Glutamatergic neuron (in vitro differentiated cells): ENCODE results near the gene VOPP1. TPM values are rescaled to one million over a fixed set of nuclear protein-coding genes. Genes with fewer than 3 reads are reported as not detected.
A peak's percentile ranks its signal among the peaks of the same experiment; 100 is the strongest.

Experiments used
- DNase-seq: peaks from one replicate; pipeline ENCODE4 v3.0.0; 2022
- H3K27ac Mint-ChIP-seq: one replicate; pipeline ENCODE4 v1.8.0; 2020; ENCODE audit warnings: mild to moderate bottlenecking, mixed read lengths, inconsistent platforms; ENCODE audit not compliant: unreplicated experiment
- H3K27me3 Mint-ChIP-seq: one replicate; pipeline ENCODE4 v1.8.0; 2020; ENCODE audit warnings: mild to moderate bottlenecking, moderate library complexity, mixed read lengths, inconsistent platforms; ENCODE audit not compliant: unreplicated experiment
- H3K36me3 Mint-ChIP-seq: one replicate; pipeline ENCODE4 v1.8.0; 2020; ENCODE audit warnings: mild to moderate bottlenecking, mixed read lengths, inconsistent platforms; ENCODE audit not compliant: unreplicated experiment
- H3K4me1 Mint-ChIP-seq: one replicate; pipeline ENCODE4 v1.8.0; 2020; ENCODE audit warnings: mild to moderate bottlenecking, low read depth, mixed read lengths, inconsistent platforms; ENCODE audit not compliant: unreplicated experiment
- H3K4me3 Mint-ChIP-seq: one replicate; pipeline ENCODE4 v1.8.0; 2020; ENCODE audit warnings: mild to moderate bottlenecking, mixed read lengths, inconsistent platforms; ENCODE audit not compliant: unreplicated experiment
- H3K9me3 Mint-ChIP-seq: one replicate; pipeline ENCODE4 v1.8.0; 2020; ENCODE audit warnings: mild to moderate bottlenecking, moderate library complexity, mixed read lengths, inconsistent platforms; ENCODE audit not compliant: unreplicated experiment
- total RNA-seq: library from RNA; stranded (reverse); fragmentation: NEBNext Ultra II Directional; extraction: Animal tissue kit (Norgen Biotek cat#: 25700); gene quantifications from one replicate; pipeline ENCODE4 v1.2.1, GENCODE V29; 2021; ENCODE audit not compliant: unreplicated experiment
- TF ChIP-seq, protein P1 (sequence below): fragments of 200-600 bp; sonication (generic); IDR thresholded peaks from one replicate; pipeline ENCODE4 v1.5.0; 2021; ENCODE audit not compliant: partially characterized antibody, unreplicated experiment

Gene VOPP1
- total RNA-seq, 1 donor from 2014 or later = 30.6 TPM

DNA sequence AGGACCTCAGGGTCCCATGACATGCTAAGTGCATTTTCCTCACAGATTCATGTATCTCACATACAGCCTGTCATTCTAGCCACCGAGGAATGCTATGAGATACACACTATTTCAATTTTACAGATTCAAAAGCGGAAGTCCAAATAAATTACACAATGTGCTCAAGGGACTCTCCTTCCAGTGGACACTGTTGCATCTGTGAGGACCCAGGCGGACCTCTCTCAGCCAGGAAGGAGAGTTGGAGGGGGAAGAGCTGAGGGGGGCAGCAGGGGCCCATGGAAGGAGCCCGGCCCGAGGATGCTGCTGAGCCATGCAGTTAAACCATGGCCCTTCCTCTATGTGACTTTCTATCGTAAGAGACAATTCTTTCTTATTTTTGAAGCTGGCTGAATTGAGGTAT is 93.6 kb downstream of the VOPP1 start:
- Mint-ChIP-seq H3K4me1 (peaks cover 17% of the 10 kb centered on the region), H3K4me3 (no peak overlapping the region), H3K36me3 (peaks cover 16% of the 10 kb centered on the region), H3K9me3 (peaks cover 11% of the 10 kb centered on the region), H3K27me3 (peaks cover 2% of the 10 kb centered on the region), H3K27ac (no peak overlapping the region)
- TF ChIP-seq, protein P1, sequence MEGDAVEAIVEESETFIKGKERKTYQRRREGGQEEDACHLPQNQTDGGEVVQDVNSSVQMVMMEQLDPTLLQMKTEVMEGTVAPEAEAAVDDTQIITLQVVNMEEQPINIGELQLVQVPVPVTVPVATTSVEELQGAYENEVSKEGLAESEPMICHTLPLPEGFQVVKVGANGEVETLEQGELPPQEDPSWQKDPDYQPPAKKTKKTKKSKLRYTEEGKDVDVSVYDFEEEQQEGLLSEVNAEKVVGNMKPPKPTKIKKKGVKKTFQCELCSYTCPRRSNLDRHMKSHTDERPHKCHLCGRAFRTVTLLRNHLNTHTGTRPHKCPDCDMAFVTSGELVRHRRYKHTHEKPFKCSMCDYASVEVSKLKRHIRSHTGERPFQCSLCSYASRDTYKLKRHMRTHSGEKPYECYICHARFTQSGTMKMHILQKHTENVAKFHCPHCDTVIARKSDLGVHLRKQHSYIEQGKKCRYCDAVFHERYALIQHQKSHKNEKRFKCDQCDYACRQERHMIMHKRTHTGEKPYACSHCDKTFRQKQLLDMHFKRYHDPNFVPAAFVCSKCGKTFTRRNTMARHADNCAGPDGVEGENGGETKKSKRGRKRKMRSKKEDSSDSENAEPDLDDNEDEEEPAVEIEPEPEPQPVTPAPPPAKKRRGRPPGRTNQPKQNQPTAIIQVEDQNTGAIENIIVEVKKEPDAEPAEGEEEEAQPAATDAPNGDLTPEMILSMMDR = no peak
- no peak for DNase-seq

- TF ChIP-seq, protein P1 = no peak
- DNase-seq = no peak
- no peak overlapping the region for H3K4me3 Mint-ChIP-seq
- H3K36me3 Mint-ChIP-seq = peaks cover 16% of the 10 kb centered on the region
- peak overlapping the region; percentile 9 for H3K27ac Mint-ChIP-seq
- H3K4me1 Mint-ChIP-seq = peaks cover 17% of the 10 kb centered on the region
- peaks cover 11% of the 10 kb centered on the region for H3K9me3 Mint-ChIP-seq
- H3K27me3 Mint-ChIP-seq = peaks cover 2% of the 10 kb centered on the region
These were observed 94.4 kb downstream of the VOPP1 start for GRCh38 chr7:55477781-55478374.

- H3K4me1 Mint-ChIP-seq = peaks cover 17% of the 10 kb centered on the region
- DNase-seq = no peak
- peaks cover 2% of the 10 kb centered on the region for H3K27me3 Mint-ChIP-seq
- peak overlapping the region; percentile 9 for H3K27ac Mint-ChIP-seq
- H3K9me3 Mint-ChIP-seq = peaks cover 11% of the 10 kb centered on the region
- H3K36me3 Mint-ChIP-seq = peaks cover 16% of the 10 kb centered on the region
- H3K4me3 Mint-ChIP-seq = peak overlapping the region; percentile 17
- TF ChIP-seq, protein P1 = no peak
These were observed 95.2 kb downstream of the VOPP1 start for GRCh38 chr7:55476852-55477780.

GRCh38 chr7:55475855-55476803 is 96.2 kb downstream of the VOPP1 start:
- Mint-ChIP-seq H3K36me3 (peaks cover 16% of the 10 kb centered on the region), H3K27me3 (peaks cover 2% of the 10 kb centered on the region), H3K4me1 (peaks cover 17% of the 10 kb centered on the region), H3K9me3 (peaks cover 11% of the 10 kb centered on the region), H3K4me3 (no peak overlapping the region), H3K27ac (no peak overlapping the region)
- DNase-seq = no peak
- TF ChIP-seq, protein P1 = no peak
